Common myeloid progenitor, CD34-positive (primary cell): ENCODE results near the gene FIGLA.
"Not testable (repeated sequence)": the region's sequence is repeated elsewhere in the genome, so short reads cannot be mapped to it uniquely, and the experiment has no call there.

Experiments
- CTCF ChIA-PET: fragments of 350-600 bp; sonication (Branson Sonifier 250); formaldehyde crosslinking; loops from one replicate; lab custom pipeline; 2021; ENCODE audit warnings: antibody characterized with exemption; lab: Charles Lee
- POLR2A ChIA-PET: fragments of 350-600 bp; sonication (Branson Sonifier 250); formaldehyde crosslinking; loops from one replicate; lab custom pipeline; 2021; ENCODE audit warnings: antibody characterized with exemption; lab: Charles Lee
- DNase-seq, 3 donors: peaks; one replicate each; pipeline versions ENCODE4 v3.0.0 to v3.0.0-alpha.2; 2013
- H3K27ac ChIP-seq, 2 experiments: 1 replicate in 1 of 2; 2 replicates in 1 of 2; pipeline ENCODE4 v1.7.0; 2013; ENCODE audit warnings: inconsistent platforms in 2 of 2, low read length in 2 of 2, mild to moderate bottlenecking in 2 of 2, low read depth in 1 of 2, moderate library complexity in 1 of 2; ENCODE audit not compliant: severe bottlenecking in 2 of 2, insufficient read depth in 1 of 2, poor library complexity in 1 of 2
- H3K27me3 ChIP-seq, 5 experiments: replicated peaks in 2 of 5; 1 replicate in 3 of 5; 2 replicates in 2 of 5; pipeline versions ENCODE4 v1.6.1 to v1.7.0; 2013; ENCODE audit warnings: low read length in 4 of 5, mild to moderate bottlenecking in 2 of 5, moderate library complexity in 2 of 5, inconsistent platforms in 1 of 5; ENCODE audit not compliant: insufficient read depth in 5 of 5, control insufficient read depth in 4 of 5
- H3K36me3 ChIP-seq, 4 experiments: 1 replicate in 2 of 4; 2 replicates in 2 of 4; pipeline versions ENCODE4 v1.6.1 to v1.7.0; 2013; ENCODE audit warnings: low read length in 3 of 4, control low read depth in 1 of 4, mild to moderate bottlenecking in 1 of 4; ENCODE audit not compliant: control insufficient read depth in 4 of 4, insufficient read depth in 4 of 4
- H3K4me1 ChIP-seq, 4 experiments: 1 replicate in 3 of 4; 2 replicates in 1 of 4; pipeline versions ENCODE4 v1.6.1 to v1.7.1; 2013; ENCODE audit warnings: low read length in 3 of 4, mild to moderate bottlenecking in 3 of 4, control low read depth in 1 of 4, inconsistent platforms in 1 of 4, moderate library complexity in 1 of 4; ENCODE audit not compliant: control insufficient read depth in 4 of 4, insufficient read depth in 4 of 4; ENCODE audit errors: control extremely low read depth in 1 of 4
- H3K4me3 ChIP-seq, 7 experiments: 1 replicate in 4 of 7; 2 replicates in 3 of 7; pipeline versions ENCODE4 v1.5.1 to v1.7.0; 2013; ENCODE audit warnings: mild to moderate bottlenecking in 7 of 7, low read length in 6 of 7, moderate library complexity in 6 of 7, inconsistent platforms in 2 of 7, low read depth in 2 of 7, control low read depth in 1 of 7; ENCODE audit not compliant: insufficient read depth in 4 of 7, control insufficient read depth in 1 of 7; ENCODE audit errors: extremely low read depth in 1 of 7
- H3K9me3 ChIP-seq, 5 experiments: 1 replicate in 4 of 5; 2 replicates in 1 of 5; pipeline versions ENCODE4 v1.6.1 to v1.7.1; 2013; ENCODE audit warnings: low read length in 4 of 5, mild to moderate bottlenecking in 2 of 5, inconsistent platforms in 1 of 5, low read depth in 1 of 5, moderate library complexity in 1 of 5; ENCODE audit not compliant: control insufficient read depth in 4 of 5, insufficient read depth in 2 of 5; ENCODE audit errors: control extremely low read depth in 1 of 5
- WGBS: methylation state at CpG from one replicate; pipeline ENCODE4 v1.1.5; 2013; ENCODE audit not compliant: insufficient coverage; 5-methylcytosine and 5-hydroxymethylcytosine counted together

The FIGLA gene

DNA sequence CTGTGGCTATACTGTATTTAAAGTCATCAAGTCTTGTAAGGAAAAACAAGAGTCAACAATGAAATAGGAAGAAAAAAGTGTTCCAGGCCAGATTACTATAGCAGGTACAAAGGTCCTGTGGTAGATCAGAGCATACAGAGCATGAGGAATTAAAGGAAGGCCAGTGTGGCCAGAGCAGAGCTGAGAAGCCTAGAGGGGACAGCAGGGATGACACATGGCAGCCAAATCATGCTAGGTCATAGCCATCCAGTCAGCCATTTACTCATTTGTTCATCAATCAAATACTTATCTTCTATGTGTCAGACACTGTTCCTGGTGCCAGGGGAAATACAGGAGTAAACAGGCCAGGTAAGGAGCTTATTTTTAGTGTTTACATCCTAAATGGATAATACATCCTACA is 46.8 kb downstream of the FIGLA start:
- CTCF ChIA-PET = no interaction called here
- POLR2A ChIA-PET = no interaction called here

DNA sequence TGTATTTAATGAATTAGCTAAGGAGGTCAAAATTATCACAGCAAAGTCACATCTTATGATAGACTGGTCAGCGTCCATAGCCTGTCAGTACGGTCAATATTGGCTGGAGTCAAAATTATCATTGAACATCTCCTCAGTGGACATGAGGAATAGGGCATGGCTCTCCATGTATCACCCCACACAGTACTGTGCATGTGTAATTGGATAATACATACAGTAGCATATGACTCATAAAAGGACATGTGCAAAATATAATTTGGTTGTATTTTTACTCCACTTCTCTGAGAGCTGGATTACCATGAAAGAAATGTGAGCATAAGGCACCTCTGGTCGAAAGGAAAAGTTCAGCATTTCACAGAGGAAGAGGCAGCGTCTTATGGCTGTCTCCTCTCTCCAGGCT is 47.4 kb downstream of the FIGLA start:
- Histone ChIP-seq H3K4me1 (no peaks in the 10 kb centered on the region), H3K27ac (no peak overlapping the region), H3K9me3 (peaks cover 0 to 6% (median 0%) of the 10 kb centered on the region in 5 experiments), H3K36me3 (no peaks in the 10 kb centered on the region), H3K27me3 (peaks cover 0 to 4% (median 0%) of the 10 kb centered on the region in 5 experiments), H3K4me3 (no peak overlapping the region)
- no peak for DNase-seq
- CTCF ChIA-PET = no interaction called here
- POLR2A ChIA-PET = no interaction called here
- 79% methylated on average over 2 of the region's 4 CpGs for WGBS

More for the DNA sequence above, 46.8 kb downstream of the FIGLA start:
- Histone ChIP-seq H3K4me3 (no peak overlapping the region), H3K9me3 (peaks cover 0 to 6% (median 0%) of the 10 kb centered on the region in 5 experiments), H3K36me3 (no peaks in the 10 kb centered on the region), H3K4me1 (no peaks in the 10 kb centered on the region), H3K27me3 (peaks cover 0 to 2% (median 0%) of the 10 kb centered on the region in 5 experiments), H3K27ac (no peak overlapping the region)
- no peak for DNase-seq

DNA sequence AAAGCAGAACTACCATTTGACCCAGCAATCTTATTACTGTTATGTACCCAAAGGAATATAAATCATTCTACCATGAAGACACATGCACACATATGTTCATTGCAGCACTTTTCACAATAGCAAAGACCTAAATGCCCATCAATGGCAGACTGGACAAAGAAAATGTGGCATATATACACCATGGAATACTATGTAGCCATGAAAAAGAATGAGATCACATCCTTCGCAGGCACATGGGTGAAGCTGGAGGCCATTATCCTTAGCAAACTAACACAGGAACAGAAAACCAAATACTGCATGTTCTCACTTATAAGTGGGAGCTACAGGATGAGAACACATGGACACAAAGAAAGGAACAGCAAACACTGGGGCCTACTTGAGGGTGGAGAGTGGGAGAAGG is 51.0 kb downstream of the FIGLA start:
- H3K4me1 ChIP-seq, DNase-seq, CTCF ChIA-PET, H3K9me3 ChIP-seq, H3K27ac ChIP-seq, H3K4me3 ChIP-seq, H3K36me3 ChIP-seq, POLR2A ChIA-PET: not testable (repeated sequence)
- WGBS = 100% methylated on average over 1 of the region's 1 CpG
- H3K27me3 ChIP-seq = peaks cover 4 to 12% (median 7%) of the 10 kb centered on the region in 5 experiments

DNA sequence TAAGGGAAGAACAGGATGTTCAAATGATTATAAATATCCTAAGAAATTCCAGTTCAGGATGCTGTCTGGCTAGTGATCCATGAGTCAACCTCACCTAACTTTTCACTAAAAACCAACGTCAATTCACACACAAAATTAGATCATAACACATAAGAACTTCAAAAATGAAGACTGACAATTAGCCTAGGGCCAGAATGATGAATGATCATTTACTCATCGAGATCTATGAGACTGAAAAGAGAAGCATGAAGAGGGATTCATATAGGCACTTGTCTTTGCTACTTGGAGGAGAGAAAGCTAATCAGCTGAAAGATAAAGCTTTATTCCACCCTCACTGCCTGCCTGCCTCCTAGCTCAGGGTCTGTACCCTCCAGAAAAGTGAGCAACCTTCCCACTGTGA is 52.3 kb downstream of the FIGLA start:
- H3K27me3 ChIP-seq = peaks cover 6 to 20% (median 13%) of the 10 kb centered on the region in 5 experiments
- no peak overlapping the region for H3K27ac ChIP-seq
- peaks cover 0 to 6% (median 0%) of the 10 kb centered on the region in 5 experiments for H3K9me3 ChIP-seq
- H3K4me3 ChIP-seq = no peak overlapping the region
- ChIA-PET CTCF (no interaction called here), POLR2A (no interaction called here)
- no peak for DNase-seq
- 94% methylated on average over 2 of the region's 2 CpGs for WGBS
- H3K36me3 ChIP-seq = no peaks in the 10 kb centered on the region
- H3K4me1 ChIP-seq = no peaks in the 10 kb centered on the region

DNA sequence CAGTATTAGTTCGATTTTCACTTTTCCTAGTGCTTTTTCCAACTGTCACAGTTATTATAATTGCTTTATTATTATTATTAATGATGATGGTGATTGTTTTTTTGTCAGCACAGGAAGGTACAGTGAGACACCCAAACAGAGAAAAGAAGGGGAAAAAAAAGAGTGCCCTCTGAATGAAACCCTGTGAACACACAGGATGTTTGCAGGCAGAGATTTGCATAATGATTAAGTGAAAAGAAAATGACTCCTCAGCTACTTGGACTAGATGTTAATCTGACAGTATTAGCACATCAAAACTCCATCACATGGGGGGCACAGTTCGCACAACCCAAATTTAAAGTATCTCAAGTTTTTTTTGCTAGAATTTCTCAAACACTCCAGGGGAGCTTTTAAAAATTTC is 55.4 kb downstream of the FIGLA start:
- ChIA-PET POLR2A (no interaction called here), CTCF (no interaction called here)
- Histone ChIP-seq H3K27me3 (peaks cover 6 to 20% (median 16%) of the 10 kb centered on the region in 5 experiments), H3K4me1 (no peaks in the 10 kb centered on the region), H3K36me3 (no peaks in the 10 kb centered on the region), H3K4me3 (no peak overlapping the region), H3K9me3 (peaks cover 0 to 4% (median 0%) of the 10 kb centered on the region in 5 experiments), H3K27ac (no peak overlapping the region)
- WGBS = 100% methylated on average over 1 of the region's 2 CpGs
- no peak for DNase-seq

DNA sequence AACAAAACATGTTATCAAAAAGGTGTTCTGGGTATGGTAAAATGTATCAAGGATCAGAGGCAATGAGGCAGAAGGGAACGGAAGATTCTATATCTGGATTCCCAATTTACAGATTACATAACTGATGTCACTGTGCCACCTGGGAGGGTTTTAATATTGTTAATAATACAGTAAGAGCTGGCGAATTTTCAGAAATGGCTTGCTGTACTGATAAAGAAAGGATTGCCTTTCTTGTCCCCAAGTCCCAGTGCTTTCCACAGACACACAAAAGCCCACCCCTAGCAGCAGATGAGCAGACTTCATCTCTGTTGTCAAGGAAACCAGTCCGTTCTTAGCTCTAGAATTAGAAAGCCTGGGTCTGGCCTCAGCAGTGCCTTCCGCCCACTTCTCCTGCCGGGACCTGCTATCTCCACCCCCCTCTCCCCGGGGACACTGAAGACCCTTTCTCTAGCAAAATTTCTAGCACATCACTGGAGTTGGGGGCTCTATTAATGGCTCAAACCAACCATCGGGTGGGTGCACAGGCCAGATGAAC is 56.7 kb downstream of the FIGLA start:
- 60% methylated on average over 4 of the region's 7 CpGs for WGBS
- CTCF ChIA-PET = no interaction called here

DNA sequence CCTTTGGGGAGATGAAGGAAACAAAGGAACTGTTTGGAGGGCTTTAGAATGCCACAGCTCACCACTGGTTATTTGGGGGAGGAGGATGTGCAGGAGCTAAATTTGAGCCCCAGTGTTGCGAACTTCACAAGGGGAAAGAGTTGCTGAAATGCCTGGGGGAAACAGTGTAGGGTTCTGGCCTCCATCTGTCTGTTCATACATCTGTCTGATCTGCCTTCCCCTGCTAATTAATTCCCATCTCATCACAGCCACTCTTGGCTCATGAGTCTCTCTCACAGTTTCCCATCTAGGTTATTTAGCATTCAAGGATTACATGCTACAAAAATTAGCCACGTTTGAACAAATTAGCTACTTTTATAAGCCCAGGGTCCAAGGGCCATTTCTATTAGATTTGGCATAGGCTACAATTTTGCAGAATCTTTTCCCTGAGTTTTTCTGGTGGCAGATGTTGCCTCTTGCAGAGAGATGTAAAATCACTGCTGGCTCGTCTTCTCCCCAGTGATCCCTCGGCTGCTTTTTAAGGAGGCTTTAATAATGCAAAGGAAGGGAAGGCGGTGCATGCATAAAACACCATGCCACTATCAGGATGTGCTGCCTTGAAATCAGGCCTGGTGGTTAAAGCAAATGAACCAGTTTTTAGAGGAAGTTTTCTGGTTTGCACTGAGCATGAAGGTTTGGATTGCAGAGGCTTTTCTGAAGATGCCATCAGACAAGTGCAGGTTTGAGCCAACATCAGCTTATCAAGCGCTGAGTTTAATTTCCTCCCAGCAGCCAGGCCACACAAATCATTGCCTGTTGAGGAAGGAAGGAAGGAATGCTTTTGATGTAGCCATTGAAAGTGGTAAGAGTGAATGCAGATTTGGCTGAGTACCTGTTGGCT is 57.4 kb downstream of the FIGLA start:
- H3K36me3 ChIP-seq = no peaks in the 10 kb centered on the region
- no peak for DNase-seq
- ChIA-PET CTCF (no interaction called here), POLR2A (no interaction called here)
- no peaks in the 10 kb centered on the region for H3K9me3 ChIP-seq
- H3K4me1 ChIP-seq = no peaks in the 10 kb centered on the region
- peaks cover 6 to 20% (median 14%) of the 10 kb centered on the region in 5 experiments for H3K27me3 ChIP-seq
- H3K27ac ChIP-seq = no peak overlapping the region
- 69% methylated on average over 4 of the region's 6 CpGs for WGBS
- H3K4me3 ChIP-seq = no peak overlapping the region

More for the DNA sequence above, 56.7 kb downstream of the FIGLA start:
- H3K27ac ChIP-seq = no peak overlapping the region
- no peaks in the 10 kb centered on the region for H3K9me3 ChIP-seq
- H3K36me3 ChIP-seq = no peaks in the 10 kb centered on the region
- no peak overlapping the region for H3K4me3 ChIP-seq
- POLR2A ChIA-PET = no interaction called here
- no peak for DNase-seq
- no peaks in the 10 kb centered on the region for H3K4me1 ChIP-seq
- peaks cover 6 to 20% (median 16%) of the 10 kb centered on the region in 5 experiments for H3K27me3 ChIP-seq
